Measurements from ENCODE around the gene SPI1.

GRCh38 chr11:47305734-47306483 is 72.4 kb downstream of the SPI1 start:
- no peak for TF ChIP-seq MYC (IDR thresholded peaks at IDR 0.05; ENCODE audit: borderline replicate concordance, low read length)
- no peak for TF ChIP-seq EHMT2 (IDR thresholded peaks at IDR 0.05; ENCODE audit: low read depth)
- no peak for TF ChIP-seq ELK1 (IDR thresholded peaks at IDR 0.05; ENCODE audit: low read depth, low read length)
- TF ChIP-seq CTCF (IDR thresholded peaks at IDR 0.05) = no peak
- no peak for TF ChIP-seq RFX5 (IDR thresholded peaks at IDR 0.05)
- TF ChIP-seq NR3C1 (IDR thresholded peaks at IDR 0.05) = no peak
- no peak for TF ChIP-seq HDAC2 (IDR thresholded peaks at IDR 0.05)
- no peak for TF ChIP-seq MAX (IDR thresholded peaks at IDR 0.05)

Measured in A549 (cell line).